Measurements from ENCODE around the gene RHOH. TPM values are rescaled to one million over a fixed set of nuclear protein-coding genes. Genes with fewer than 3 reads are reported as not detected.

RHOH gene
- polyA plus RNA-seq, 1 experiment = not detected

DNA sequence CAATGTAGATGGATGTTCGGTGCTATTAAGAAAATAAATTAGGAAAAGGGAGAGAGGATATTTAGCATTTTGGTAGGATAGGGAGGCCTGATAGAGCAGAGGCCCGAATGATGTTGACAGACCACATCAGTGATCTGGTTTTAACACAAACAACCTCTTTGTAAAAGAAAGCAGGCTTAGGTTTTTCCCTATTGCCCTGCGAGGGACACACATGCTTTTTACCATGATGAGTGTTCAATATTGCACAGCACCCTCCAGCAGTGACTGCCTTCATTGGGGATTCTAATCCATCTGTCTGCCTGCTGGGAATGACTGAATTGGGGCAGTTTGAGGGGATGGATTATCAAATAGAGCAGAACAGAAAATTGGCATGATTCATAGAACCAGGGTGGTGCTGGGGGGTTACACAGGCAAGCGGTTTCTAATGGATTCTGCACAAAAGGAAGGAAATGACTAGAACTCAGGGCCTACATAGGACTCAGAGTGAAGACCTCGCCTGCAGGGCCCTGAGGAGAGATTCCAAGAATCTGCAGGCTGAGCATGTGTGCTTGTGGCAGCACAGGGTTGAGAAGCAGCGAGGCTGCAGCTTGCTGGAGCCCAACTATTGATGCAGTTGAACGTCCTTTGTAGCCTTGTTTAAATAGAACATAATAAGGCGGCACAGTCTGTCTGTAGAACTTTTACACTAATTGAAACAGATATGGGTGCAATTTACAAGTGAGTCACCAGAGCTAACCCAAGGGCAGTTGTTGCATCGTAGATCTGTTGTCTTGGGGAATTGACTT lies 58.0 kb downstream of the RHOH start:
- POLR2A ChIA-PET = no interaction called here
- Histone ChIP-seq H3K27me3 (ENCODE audit: control insufficient read depth, insufficient read depth, low read length) (peaks cover 4% of the 10 kb centered on the region), H3K36me3 (ENCODE audit: control insufficient read depth, insufficient read depth, low read length) (no peaks in the 10 kb centered on the region), H3K4me3 (ENCODE audit: low read depth, low read length) (no peak overlapping the region)
- no peak for DNase-seq (ENCODE audit: low read depth)
- TF ChIP-seq, protein P1, sequence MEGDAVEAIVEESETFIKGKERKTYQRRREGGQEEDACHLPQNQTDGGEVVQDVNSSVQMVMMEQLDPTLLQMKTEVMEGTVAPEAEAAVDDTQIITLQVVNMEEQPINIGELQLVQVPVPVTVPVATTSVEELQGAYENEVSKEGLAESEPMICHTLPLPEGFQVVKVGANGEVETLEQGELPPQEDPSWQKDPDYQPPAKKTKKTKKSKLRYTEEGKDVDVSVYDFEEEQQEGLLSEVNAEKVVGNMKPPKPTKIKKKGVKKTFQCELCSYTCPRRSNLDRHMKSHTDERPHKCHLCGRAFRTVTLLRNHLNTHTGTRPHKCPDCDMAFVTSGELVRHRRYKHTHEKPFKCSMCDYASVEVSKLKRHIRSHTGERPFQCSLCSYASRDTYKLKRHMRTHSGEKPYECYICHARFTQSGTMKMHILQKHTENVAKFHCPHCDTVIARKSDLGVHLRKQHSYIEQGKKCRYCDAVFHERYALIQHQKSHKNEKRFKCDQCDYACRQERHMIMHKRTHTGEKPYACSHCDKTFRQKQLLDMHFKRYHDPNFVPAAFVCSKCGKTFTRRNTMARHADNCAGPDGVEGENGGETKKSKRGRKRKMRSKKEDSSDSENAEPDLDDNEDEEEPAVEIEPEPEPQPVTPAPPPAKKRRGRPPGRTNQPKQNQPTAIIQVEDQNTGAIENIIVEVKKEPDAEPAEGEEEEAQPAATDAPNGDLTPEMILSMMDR (IDR thresholded peaks at IDR 0.05; ENCODE audit: insufficient read depth, low read depth, low read length) = no peak
- CTCF ChIA-PET = interaction anchor here (1.0 to 1.2 kb wide), 2 partner anchors 12 to 37 kb away, joined by 3 to 4 read pairs; no protein-coding TSS in a partner anchor

DNA sequence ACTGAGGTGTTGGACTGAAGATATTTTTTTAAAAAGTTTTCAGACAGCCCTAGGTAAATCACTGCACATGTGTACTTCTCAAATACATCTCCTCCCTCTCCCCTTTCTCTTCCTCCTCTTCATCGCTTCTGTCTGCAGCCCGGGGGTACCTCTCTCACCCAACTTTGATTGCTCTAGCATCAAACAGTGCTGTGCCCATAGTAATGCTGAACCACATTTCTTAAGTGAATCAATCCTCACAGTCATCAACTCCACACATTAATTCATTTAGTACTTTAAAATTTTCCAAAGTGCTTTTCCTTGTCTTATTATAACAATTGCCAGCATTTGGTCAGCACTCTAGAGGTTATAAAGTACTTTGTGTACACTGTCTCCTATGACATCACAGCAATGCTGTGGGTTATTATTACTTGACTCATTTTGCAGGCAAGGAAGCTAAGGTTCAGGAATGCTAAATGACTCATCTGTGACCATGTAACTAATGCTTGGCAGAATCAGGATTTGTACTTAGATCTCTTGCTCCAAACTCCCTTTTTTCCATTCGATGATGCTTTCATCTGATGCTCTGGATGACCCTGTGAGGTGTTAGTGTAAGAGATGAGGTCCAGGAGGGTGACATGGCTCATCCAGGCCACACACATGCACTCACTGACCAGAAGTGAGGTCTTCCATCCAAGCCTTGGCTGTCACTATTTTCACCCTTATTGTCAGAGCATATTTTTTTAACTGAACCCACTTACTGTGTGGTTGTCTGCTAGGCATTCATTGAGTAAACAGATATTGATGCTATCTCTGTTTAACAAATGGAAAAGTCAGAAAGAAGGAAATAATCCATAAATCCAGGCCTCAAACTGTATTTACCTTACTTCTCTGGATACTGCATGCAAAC lies 58.8 kb downstream of the RHOH start:
- TF ChIP-seq, protein P1 (IDR thresholded peaks at IDR 0.05; ENCODE audit: insufficient read depth, low read depth, low read length) = no peak
- CTCF ChIA-PET = interaction anchor here (0.5 to 1.2 kb wide), 4 partner anchors 13 to 69 kb away, joined by 3 to 5 read pairs (median 4); no protein-coding TSS in a partner anchor
- Histone ChIP-seq H3K36me3 (ENCODE audit: control insufficient read depth, insufficient read depth, low read length) (no peaks in the 10 kb centered on the region), H3K4me3 (ENCODE audit: low read depth, low read length) (no peak overlapping the region), H3K27me3 (ENCODE audit: control insufficient read depth, insufficient read depth, low read length) (peaks cover 4% of the 10 kb centered on the region)
- POLR2A ChIA-PET = no interaction called here
- peak; percentile 86 for DNase-seq (ENCODE audit: low read depth)

DNA sequence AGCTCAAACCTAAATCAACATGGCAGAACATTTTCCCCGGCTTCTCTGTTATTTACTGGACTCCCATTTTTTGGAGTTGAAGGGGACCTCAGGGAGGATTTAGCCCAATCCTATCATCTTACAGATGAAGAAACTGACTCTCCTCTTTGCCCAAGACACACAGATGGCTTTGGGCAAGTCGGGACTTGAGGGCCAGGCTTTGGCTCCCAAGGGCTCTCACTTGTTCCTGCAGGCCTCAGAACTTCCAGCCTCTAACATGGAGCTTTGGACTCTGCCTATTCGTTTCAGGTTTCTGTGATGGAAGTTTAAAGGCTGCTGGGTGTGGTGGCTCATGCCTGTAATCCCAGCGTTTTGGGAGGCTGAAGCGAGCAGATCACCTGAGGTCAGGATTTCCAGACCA lies 59.5 kb downstream of the RHOH start:
- CTCF ChIA-PET = interaction anchor here (1.1 kb wide), 1 partner anchor 69 kb away, joined by 3 read pairs; no protein-coding TSS in a partner anchor
- Histone ChIP-seq H3K36me3 (ENCODE audit: control insufficient read depth, insufficient read depth, low read length) (no peaks in the 10 kb centered on the region), H3K4me3 (ENCODE audit: low read depth, low read length) (no peak overlapping the region), H3K27me3 (ENCODE audit: control insufficient read depth, insufficient read depth, low read length) (peaks cover 7% of the 10 kb centered on the region)
- TF ChIP-seq, protein P1 (IDR thresholded peaks at IDR 0.05; ENCODE audit: insufficient read depth, low read depth, low read length) = no peak
- POLR2A ChIA-PET = no interaction called here
- no peak for DNase-seq (ENCODE audit: low read depth)

DNA sequence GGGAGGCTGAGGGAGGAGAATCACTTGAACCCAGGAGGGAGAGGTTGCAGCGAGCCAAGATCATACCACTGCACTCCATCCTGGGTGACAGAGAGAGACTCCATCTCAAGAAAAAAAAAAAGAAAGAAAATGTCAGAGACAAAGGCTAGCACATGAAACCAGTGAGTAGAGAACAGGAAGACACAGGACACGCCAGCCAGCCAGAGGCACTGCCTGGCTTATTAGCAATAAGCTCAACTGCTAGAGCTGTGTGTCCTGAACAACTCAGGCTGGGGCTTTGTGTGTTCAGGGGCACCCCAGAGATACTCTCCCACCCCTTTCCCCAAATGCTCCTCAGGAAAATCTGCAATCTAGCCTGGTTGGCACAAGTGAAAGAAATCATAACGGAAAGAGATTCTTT lies 60.0 kb downstream of the RHOH start:
- Histone ChIP-seq H3K4me3 (ENCODE audit: low read depth, low read length) (no peak overlapping the region), H3K27me3 (ENCODE audit: control insufficient read depth, insufficient read depth, low read length) (peaks cover 9% of the 10 kb centered on the region), H3K36me3 (ENCODE audit: control insufficient read depth, insufficient read depth, low read length) (no peaks in the 10 kb centered on the region)
- CTCF ChIA-PET = interaction anchor here (1.1 kb wide), 1 partner anchor 68 kb away, joined by 3 read pairs; no protein-coding TSS in a partner anchor
- no peak for DNase-seq (ENCODE audit: low read depth)
- TF ChIP-seq, protein P1 (IDR thresholded peaks at IDR 0.05; ENCODE audit: insufficient read depth, low read depth, low read length) = no peak
- POLR2A ChIA-PET = no interaction called here

DNA sequence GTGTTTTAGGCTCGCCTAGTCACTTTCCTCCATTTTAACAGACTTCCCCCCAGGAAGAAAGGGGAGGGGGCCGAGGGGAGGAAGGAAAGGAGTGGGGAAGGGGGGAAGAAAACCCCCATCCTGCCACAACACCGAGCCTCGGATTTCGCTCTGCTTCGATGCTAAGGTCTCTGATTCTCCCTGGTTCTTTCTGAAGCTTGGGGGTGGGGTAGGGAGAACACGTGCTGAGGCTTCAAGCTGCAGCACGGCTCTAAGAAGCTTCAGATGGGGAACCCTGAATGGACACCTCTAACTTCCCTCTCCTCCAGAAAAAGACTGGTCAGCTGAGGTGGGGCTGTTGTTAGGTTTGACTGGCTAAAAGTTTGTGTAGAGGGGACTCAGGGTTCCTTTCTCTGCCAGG lies 61.8 kb downstream of the RHOH start:
- CTCF ChIA-PET = interaction anchor here (1.1 kb wide), 1 partner anchor 8 kb away, joined by 4 read pairs; no protein-coding TSS in a partner anchor
- TF ChIP-seq, protein P1 (IDR thresholded peaks at IDR 0.05; ENCODE audit: insufficient read depth, low read depth, low read length) = no peak
- no peaks in the 10 kb centered on the region for H3K36me3 ChIP-seq (ENCODE audit: control insufficient read depth, insufficient read depth, low read length)
- POLR2A ChIA-PET = no interaction called here
- no peak overlapping the region for H3K4me3 ChIP-seq (ENCODE audit: low read depth, low read length)
- H3K27me3 ChIP-seq (ENCODE audit: control insufficient read depth, insufficient read depth, low read length) = peaks cover 10% of the 10 kb centered on the region
- no peak for DNase-seq (ENCODE audit: low read depth)
